ENCODE data around the gene ZC3H14. TPM values are rescaled to one million over a fixed set of nuclear protein-coding genes. Genes with fewer than 3 reads are reported as not detected.

The ZC3H14 gene
- total and polyA plus RNA-seq, 10 of the 15 experiments (the other 5 are each of a cell fraction or from before 2014, with no cell fraction given), result 17.9 to 97.1 (median 47.6) TPM

- TF ChIP-seq PRDM15 (CRISPR knock-in tag; IDR thresholded peaks at IDR 0.05) (no peak), ZNF207 (IDR thresholded peaks at IDR 0.05; ENCODE audit: borderline replicate concordance) (no peak)
These were observed 17.6 kb upstream of the ZC3H14 start (continued) for GRCh38 chr14:88545256-88545655.

- WGBS (ENCODE audit: insufficient coverage, insufficient replicate concordance, low lambda C conversion rate, missing lambda C conversion rate), result 94% methylated on average over 3 of the region's 4 CpGs
- no TSS peak for BruUV-seq (replicated peaks)
- in situ Hi-C loops (cut with MboI), result no loop called here
These were observed 16.0 kb upstream of the ZC3H14 start for GRCh38 chr14:88546621-88547385.

More at GRCh38 chr14:88546621-88547385, 16.0 kb upstream of the ZC3H14 start:
- H3K36me3 ChIP-seq (ENCODE audit: control insufficient read depth in 2 of 2, insufficient read depth in 2 of 2, low read length in 1 of 2), result no peaks in the 10 kb centered on the region
- TF ChIP-seq HDAC2 (IDR thresholded peaks at IDR 0.05), result no peak
- no peak for TF ChIP-seq YBX1 (IDR thresholded peaks at IDR 0.05)
- no peak for TF ChIP-seq FOS (IDR thresholded peaks at IDR 0.05; ENCODE audit: borderline replicate concordance, extremely low read depth, insufficient read length)
- TF ChIP-seq RCOR1 (conservative IDR thresholded peaks at IDR 0.05; ENCODE audit: low read depth, low read length), result no peak
- TF ChIP-seq ZSCAN29 (IDR thresholded peaks at IDR 0.05), result no peak
- no peak for TF ChIP-seq SMARCA5 (IDR thresholded peaks at IDR 0.05)
- TF ChIP-seq MEF2B (IDR thresholded peaks at IDR 0.05; ENCODE audit: partially characterized antibody, poor library complexity, severe bottlenecking), result no peak
- no peak for TF ChIP-seq TCF12 (IDR thresholded peaks at IDR 0.05; ENCODE audit: low read depth, low read length)
- no peak for TF ChIP-seq POU2F2 (IDR thresholded peaks at IDR 0.05; ENCODE audit: borderline replicate concordance, low read depth, low read length)
- no peak for TF ChIP-seq ZNF384 (IDR thresholded peaks at IDR 0.05; ENCODE audit: borderline replicate concordance, low read depth, low read length)
- CTCF ChIA-PET, result interaction anchor here (0.7 kb wide), 1 partner anchor 8 kb away, joined by 3 read pairs; no protein-coding TSS in a partner anchor
- RAD21 ChIA-PET (ENCODE audit: unreplicated experiment), result no interaction called here
- SMC1A ChIA-PET (ENCODE audit: uncharacterized antibody, unreplicated experiment), result interaction anchor here (0.7 kb wide), 1 partner anchor 35 kb away, joined by 3 read pairs; no protein-coding TSS in a partner anchor
- no peaks in the 10 kb centered on the region for H4K20me1 ChIP-seq (ENCODE audit: control insufficient read depth, insufficient read depth)
- no peak overlapping the region for H3K27ac ChIP-seq (ENCODE audit: control insufficient read depth, insufficient read depth)
- no peaks in the 10 kb centered on the region for H3K79me2 ChIP-seq (ENCODE audit: control insufficient read depth, insufficient read depth, low read length)
- no peak overlapping the region for H3K4me3 ChIP-seq
- FAIRE-seq (no peak), DNase-seq (ENCODE audit: low read depth, low spot score) (no peak), ATAC-seq (no peak)
- H2AFZ ChIP-seq (ENCODE audit: control insufficient read depth, low read depth, low read length), result no peak overlapping the region
- H3K9ac ChIP-seq (ENCODE audit: control insufficient read depth, insufficient read depth, low read length), result no peak overlapping the region
- H3K9me3 ChIP-seq (replicated peaks; ENCODE audit: control insufficient read depth, insufficient read depth, low read length), result no peaks in the 10 kb centered on the region
- H3K4me2 ChIP-seq (ENCODE audit: control insufficient read depth, insufficient read depth), result no peak overlapping the region
- POLR2A ChIA-PET, result interaction anchor here (0.7 kb wide), 1 partner anchor 588 kb away, joined by 3 read pairs; no protein-coding TSS in a partner anchor
- no peaks in the 10 kb centered on the region for H3K4me1 ChIP-seq (ENCODE audit: control insufficient read depth, insufficient read depth, low read length)
- H3K27me3 ChIP-seq (replicated peaks in 1 of 2; ENCODE audit: control insufficient read depth in 2 of 2, insufficient read depth in 2 of 2, low read length in 1 of 2), result peaks cover 0 to 2% of the 10 kb centered on the region in 2 experiments; a peak in 3 of 4 replicates
- intact Hi-C loops (cut with micrococcal nuclease; ENCODE audit: unreplicated experiment), result no loop called here

Measured in GM12878 (cell line).